ENCODE results near the gene CYB561D2.
A peak's percentile ranks its signal among the peaks of the same experiment; 100 is the strongest.
"Not testable (repeated sequence)": the region's sequence is repeated elsewhere in the genome, so short reads cannot be mapped to it uniquely, and the experiment has no call there.

CYB561D2 gene

GRCh38 chr3:50350527-50351322, at the start of gene CYB561D2, which contains the start of gene NPRL2:
Gene CYB561D2 (plus strand): TSS chr3:50350862. CDS start chr3:50351434, 572 bp downstream.
Gene NPRL2 (minus strand): TSS chr3:50350775. CDS start chr3:50350652, 123 bp downstream.
- DNase-seq (ENCODE audit: low spot score): peak; percentile 97

- no peak for DNase-seq (ENCODE audit: low spot score)
Measured at GRCh38 chr3:50302095-50303012, 48.3 kb upstream of the CYB561D2 start.

- DNase-seq (ENCODE audit: low spot score): no peak
Measured at GRCh38 chr3:50303013-50303815, 47.4 kb upstream of the CYB561D2 start, which contains the start of gene HYAL1. Gene HYAL1 (minus strand): TSS chr3:50303574. CDS start chr3:50302956, 618 bp downstream.

GRCh38 chr3:50304601-50305000, 46.1 kb upstream of the CYB561D2 start:
- no peak for DNase-seq (ENCODE audit: low spot score)

- not testable (repeated sequence) for DNase-seq (ENCODE audit: low spot score)
Measured at GRCh38 chr3:50312041-50312440, 38.6 kb upstream of the CYB561D2 start.

GRCh38 chr3:50314342-50314741, 36.3 kb upstream of the CYB561D2 start:
- no peak for DNase-seq (ENCODE audit: low spot score)

GRCh38 chr3:50314816-50315215, 35.8 kb upstream of the CYB561D2 start:
- DNase-seq (ENCODE audit: low spot score): no peak

- DNase-seq (ENCODE audit: low spot score): no peak
Measured at GRCh38 chr3:50316657-50317242, 33.9 kb upstream of the CYB561D2 start.

- no peak for DNase-seq (ENCODE audit: low spot score)
Measured at GRCh38 chr3:50317300-50317699, 33.4 kb upstream of the CYB561D2 start.

- no peak for DNase-seq (ENCODE audit: low spot score)
Measured at GRCh38 chr3:50318163-50318562, 32.5 kb upstream of the CYB561D2 start.

GRCh38 chr3:50318615-50319014, 32.0 kb upstream of the CYB561D2 start:
- no peak for DNase-seq (ENCODE audit: low spot score)

GRCh38 chr3:50319181-50319893, 31.3 kb upstream of the CYB561D2 start:
- no peak for DNase-seq (ENCODE audit: low spot score)

- DNase-seq (ENCODE audit: low spot score): no peak
Measured at GRCh38 chr3:50319894-50320625, 30.6 kb upstream of the CYB561D2 start.

GRCh38 chr3:50320853-50321335, 29.8 kb upstream of the CYB561D2 start:
- DNase-seq (ENCODE audit: low spot score): peak; percentile 76

- peak; percentile 92 for DNase-seq (ENCODE audit: low spot score)
Measured at GRCh38 chr3:50321336-50322114, 29.1 kb upstream of the CYB561D2 start.

GRCh38 chr3:50322115-50322385, 28.6 kb upstream of the CYB561D2 start:
- no peak for DNase-seq (ENCODE audit: low spot score)

- DNase-seq (ENCODE audit: low spot score): no peak
Measured at GRCh38 chr3:50322386-50323091, 28.1 kb upstream of the CYB561D2 start, which contains the start of gene HYAL2. Gene HYAL2 (minus strand): TSS chr3:50322745. CDS start chr3:50320489, 2,256 bp downstream.

GRCh38 chr3:50323092-50323600, 27.5 kb upstream of the CYB561D2 start:
- DNase-seq (ENCODE audit: low spot score): no peak

All from AG08395 (cell line).